Erythroblast (primary cell): ENCODE measurements around the gene GRIN2C.

Experiments used
- DNase-seq, 2 experiments: peaks; one replicate each; lab custom pipeline; 2025; lab: John Stamatoyannopoulos, UW
- GATA1 ChIP-seq: IDR thresholded peaks from 2 replicates; pipeline ENCODE4 v1.6.1; 2011; ENCODE audit warnings: low read depth, mild to moderate bottlenecking, control low read depth, low read length, moderate library complexity
- POLR2A ChIP-seq: IDR thresholded peaks from 2 replicates; pipeline ENCODE4 v1.6.1; 2011; ENCODE audit warnings: mild to moderate bottlenecking, low read length

Gene GRIN2C

GRCh38 chr17:74838274-74838673 is 21.4 kb downstream of the GRIN2C start:
- no peak for DNase-seq
- TF ChIP-seq GATA1 (no peak), POLR2A (no peak)

- TF ChIP-seq GATA1, result no peak
- TF ChIP-seq POLR2A, result no peak
- no peak for DNase-seq
Measured at GRCh38 chr17:74836691-74837467, 22.8 kb downstream of the GRIN2C start.

GRCh38 chr17:74836191-74836590 is 23.5 kb downstream of the GRIN2C start:
- TF ChIP-seq POLR2A (no peak), GATA1 (no peak)
- DNase-seq, result no peak

- no peak for DNase-seq
- TF ChIP-seq POLR2A, result no peak
- no peak for TF ChIP-seq GATA1
Measured at GRCh38 chr17:74833501-74834377, 25.9 kb downstream of the GRIN2C start.

- TF ChIP-seq GATA1, result no peak
- no peak for TF ChIP-seq POLR2A
- DNase-seq, result no peak
Measured at GRCh38 chr17:74832421-74832820, 27.3 kb downstream of the GRIN2C start.

GRCh38 chr17:74831444-74832146 is 28.1 kb downstream of the GRIN2C start:
- no peak for DNase-seq
- TF ChIP-seq GATA1 (no peak), POLR2A (no peak)

- no peak for TF ChIP-seq GATA1
- no peak for TF ChIP-seq POLR2A
- no peak for DNase-seq
Measured at GRCh38 chr17:74830861-74831260, 28.8 kb downstream of the GRIN2C start.

- TF ChIP-seq GATA1 (no peak), POLR2A (no peak)
Measured at GRCh38 chr17:74827800-74828199, 31.9 kb downstream of the GRIN2C start.

GRCh38 chr17:74825952-74826719 is 33.5 kb downstream of the GRIN2C start:
- DNase-seq, result no peak
- TF ChIP-seq GATA1, result no peak

More at GRCh38 chr17:74827800-74828199, 31.9 kb downstream of the GRIN2C start:
- DNase-seq, result no peak

GRCh38 chr17:74824961-74825627 is 34.6 kb downstream of the GRIN2C start:
- no peak for DNase-seq
- TF ChIP-seq GATA1, result no peak
- no peak for TF ChIP-seq POLR2A

GRCh38 chr17:74822939-74823367 is 36.7 kb downstream of the GRIN2C start:
- TF ChIP-seq GATA1 (no peak), POLR2A (no peak)
- DNase-seq, result no peak

- DNase-seq, result no peak
- TF ChIP-seq GATA1, result no peak
- TF ChIP-seq POLR2A, result no peak
Measured at GRCh38 chr17:74822335-74822938, 37.2 kb downstream of the GRIN2C start.
